Astrocyte (in vitro differentiated cells and primary cell): Measurements from ENCODE around the gene AGBL4. TPM values are rescaled to one million over a fixed set of nuclear protein-coding genes. Genes with fewer than 3 reads are reported as not detected.

Experiments used
- DNase-seq: peaks from one replicate; pipeline ENCODE4 v3.0.0-alpha.2; 2010; ENCODE audit warnings: low read depth
- FAIRE-seq: peaks from 2 replicates; lab custom pipeline; 2011; peaks lifted over from hg19 to GRCh38; lab: Jason Lieb, UNC
- H2AFZ ChIP-seq: 2 replicates; pipeline ENCODE4 v1.6.0; 2012; ENCODE audit warnings: low read depth, low read length, inconsistent platforms
- H3K27ac ChIP-seq: 2 replicates; pipeline ENCODE4 v1.5.1; 2011; ENCODE audit warnings: low read depth, low read length, inconsistent platforms
- H3K27me3 ChIP-seq: 2 replicates; pipeline ENCODE4 v1.6.0; 2011; ENCODE audit warnings: low read length, inconsistent platforms; ENCODE audit not compliant: insufficient read depth
- H3K36me3 ChIP-seq: 2 replicates; pipeline ENCODE4 v1.5.1; 2011; ENCODE audit warnings: low read length, inconsistent platforms; ENCODE audit not compliant: insufficient read depth
- H3K4me1 ChIP-seq: 2 replicates; pipeline ENCODE4 v1.5.1; 2011; ENCODE audit warnings: low read length, inconsistent platforms; ENCODE audit not compliant: insufficient read depth
- H3K4me2 ChIP-seq: 2 replicates; pipeline ENCODE4 v1.6.0; 2012; ENCODE audit warnings: low read length, inconsistent platforms
- H3K4me3 ChIP-seq: 2 replicates; pipeline ENCODE4 v1.5.1; 2011; ENCODE audit warnings: low read depth, mild to moderate bottlenecking, low read length, inconsistent platforms; ENCODE audit not compliant: insufficient read depth
- H3K79me2 ChIP-seq: 2 replicates; pipeline ENCODE4 v1.6.0; 2012; ENCODE audit warnings: mild to moderate bottlenecking, low read length, inconsistent platforms; ENCODE audit not compliant: insufficient read depth
- H3K9ac ChIP-seq: 2 replicates; pipeline ENCODE4 v1.6.0; 2012; ENCODE audit warnings: mild to moderate bottlenecking, low read length, inconsistent platforms
- H3K9me3 ChIP-seq: 2 replicates; pipeline ENCODE4 v1.5.1; 2012; ENCODE audit warnings: low read depth, mild to moderate bottlenecking, low read length, inconsistent platforms; ENCODE audit not compliant: insufficient read depth
- H4K20me1 ChIP-seq: 2 replicates; pipeline ENCODE4 v1.6.0; 2012; ENCODE audit warnings: low read length, inconsistent platforms; ENCODE audit not compliant: insufficient read depth
- H3K27ac Mint-ChIP-seq: one replicate; pipeline ENCODE4 v1.8.0; 2021; ENCODE audit warnings: mild to moderate bottlenecking, mixed read lengths; ENCODE audit not compliant: unreplicated experiment
- H3K27me3 Mint-ChIP-seq: one replicate; pipeline ENCODE4 v1.8.0; 2021; ENCODE audit warnings: low read depth, mixed read lengths; ENCODE audit not compliant: unreplicated experiment
- H3K36me3 Mint-ChIP-seq: one replicate; pipeline ENCODE4 v1.8.0; 2021; ENCODE audit warnings: low read depth, mixed read lengths; ENCODE audit not compliant: unreplicated experiment
- H3K4me1 Mint-ChIP-seq: one replicate; pipeline ENCODE4 v1.8.0; 2021; ENCODE audit warnings: low read depth, mixed read lengths; ENCODE audit not compliant: unreplicated experiment
- H3K4me3 Mint-ChIP-seq: one replicate; pipeline ENCODE4 v1.8.0; 2021; ENCODE audit warnings: mild to moderate bottlenecking, moderate library complexity, mixed read lengths; ENCODE audit not compliant: unreplicated experiment
- H3K9me3 Mint-ChIP-seq: one replicate; pipeline ENCODE4 v1.8.0; 2021; ENCODE audit warnings: mild to moderate bottlenecking, mixed read lengths; ENCODE audit not compliant: unreplicated experiment
- CTCF ChIP-seq: IDR thresholded peaks from 2 replicates; pipeline ENCODE4 v1.5.1; 2011; ENCODE audit warnings: low read depth, mild to moderate bottlenecking, inconsistent platforms, low read length, moderate library complexity; ENCODE audit not compliant: insufficient read depth
- EZH2 ChIP-seq: IDR thresholded peaks from 2 replicates; pipeline ENCODE4 v1.6.1; 2012; ENCODE audit warnings: mild to moderate bottlenecking, low read length, inconsistent platforms; ENCODE audit not compliant: insufficient read depth
- total RNA-seq: library from RNA; stranded (reverse); gene quantifications from 2 replicates; pipeline ENCODE4 v1.2.1, GENCODE V29; 2021

AGBL4 gene
- total RNA-seq, 1 donor from 2014 or later = not detected

DNA sequence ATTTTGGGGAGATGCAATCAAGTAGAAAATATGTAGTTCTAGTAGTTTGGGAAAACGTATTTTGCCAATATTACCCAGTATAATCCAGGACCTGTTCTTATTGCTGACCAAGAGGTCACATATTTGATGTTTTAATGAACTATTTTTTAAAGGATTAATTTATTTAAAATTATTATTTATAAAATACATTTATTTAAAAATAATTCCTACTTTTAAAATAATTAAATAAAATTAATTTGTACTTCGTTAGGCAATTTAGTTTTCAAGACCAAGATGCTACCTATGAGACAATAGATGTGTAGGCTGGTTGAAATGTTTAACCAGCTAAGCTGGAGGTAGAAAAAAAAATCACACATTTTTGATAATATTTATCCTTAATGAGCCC is 1106.7 kb downstream of the AGBL4 start:
- H3K4me3 Mint-ChIP-seq = no peak overlapping the region

GRCh38 chr1:48916130-48917069 is 1107.4 kb downstream of the AGBL4 start:
- no peak overlapping the region for H3K9ac ChIP-seq
- DNase-seq = peak; percentile 65
- no peak overlapping the region for H3K4me3 Mint-ChIP-seq

More for the DNA sequence above, 1106.7 kb downstream of the AGBL4 start:
- TF ChIP-seq CTCF = no peak
- TF ChIP-seq EZH2 = no peak
- Mint-ChIP-seq H3K36me3 (no peaks in the 10 kb centered on the region), H3K27ac (no peak overlapping the region), H3K4me1 (peaks cover 4% of the 10 kb centered on the region), H3K9me3 (no peaks in the 10 kb centered on the region), H3K27me3 (peaks cover 2% of the 10 kb centered on the region)
- DNase-seq (no peak), FAIRE-seq (no peak)
- Histone ChIP-seq H2AFZ (no peak overlapping the region), H3K9me3 (no peaks in the 10 kb centered on the region), H3K79me2 (no peaks in the 10 kb centered on the region), H3K36me3 (no peaks in the 10 kb centered on the region), H3K4me1 (peaks cover 3% of the 10 kb centered on the region), H4K20me1 (no peaks in the 10 kb centered on the region), H3K9ac (no peak overlapping the region), H3K4me3 (no peak overlapping the region), H3K4me2 (no peak overlapping the region), H3K27me3 (no peaks in the 10 kb centered on the region), H3K27ac (no peak overlapping the region)

More at GRCh38 chr1:48916130-48917069, 1107.4 kb downstream of the AGBL4 start:
- Histone ChIP-seq H3K27me3 (no peaks in the 10 kb centered on the region), H3K9me3 (no peaks in the 10 kb centered on the region), H3K36me3 (no peaks in the 10 kb centered on the region), H2AFZ (peak overlapping the region; percentile 69), H3K27ac (no peak overlapping the region), H4K20me1 (no peaks in the 10 kb centered on the region), H3K4me2 (peak overlapping the region; percentile 52), H3K79me2 (no peaks in the 10 kb centered on the region), H3K4me1 (peaks cover 3% of the 10 kb centered on the region), H3K4me3 (no peak overlapping the region)
- no peaks in the 10 kb centered on the region for H3K36me3 Mint-ChIP-seq
- peaks cover 4% of the 10 kb centered on the region for H3K4me1 Mint-ChIP-seq
- H3K27me3 Mint-ChIP-seq = peaks cover 2% of the 10 kb centered on the region
- no peaks in the 10 kb centered on the region for H3K9me3 Mint-ChIP-seq
- peak; percentile 85 for FAIRE-seq
- H3K27ac Mint-ChIP-seq = peak overlapping the region; percentile 35
- no peak for TF ChIP-seq EZH2
- TF ChIP-seq CTCF = peak; percentile 46
